Measurements from ENCODE around the gene GPR151. TPM values are rescaled to one million over a fixed set of nuclear protein-coding genes. Genes with fewer than 3 reads are reported as not detected.
A peak's percentile ranks its signal among the peaks of the same experiment; 100 is the strongest.
"Not testable (repeated sequence)": the region's sequence is repeated elsewhere in the genome, so short reads cannot be mapped to it uniquely, and the experiment has no call there.

GPR151 gene
- total RNA-seq = not detected in 2 replicates

- DNase-seq (ENCODE audit: low read depth) = no peak
- no peak for TF ChIP-seq CTCF (IDR thresholded peaks at IDR 0.05; ENCODE audit: insufficient read depth, low read length, severe bottlenecking)
- no peak for FAIRE-seq
Measured at GRCh38 chr5:146516151-146516475, at the start of gene GPR151. Gene GPR151 (minus strand): TSS chr5:146516190. CDS start chr5:146516113, 77 bp downstream.

GRCh38 chr5:146564007-146564762 lies 48.2 kb upstream of the GPR151 start:
- Histone ChIP-seq H3K36me3 (ENCODE audit: control insufficient read depth, insufficient read depth, low read length) (no peaks in the 10 kb centered on the region), H3K4me3 (ENCODE audit: low read depth, low read length) (no peak overlapping the region), H3K27me3 (ENCODE audit: control insufficient read depth, insufficient read depth, low read length) (no peaks in the 10 kb centered on the region)
- no peak for FAIRE-seq
- no peak for TF ChIP-seq CTCF (IDR thresholded peaks at IDR 0.05; ENCODE audit: insufficient read depth, low read length, severe bottlenecking)
- peak; percentile 50 for DNase-seq (ENCODE audit: low read depth)

More at GRCh38 chr5:146516151-146516475, at the start of gene GPR151:
- H3K27me3 ChIP-seq (ENCODE audit: control insufficient read depth, insufficient read depth, low read length) = no peaks in the 10 kb centered on the region
- no peak within 1 kb of the TSS for H3K4me3 ChIP-seq (ENCODE audit: low read depth, low read length)
- H3K36me3 ChIP-seq (ENCODE audit: control insufficient read depth, insufficient read depth, low read length) = peaks cover 1% of the 10 kb centered on the region

- Histone ChIP-seq H3K27me3 (ENCODE audit: control insufficient read depth, insufficient read depth, low read length) (no peaks in the 10 kb centered on the region), H3K36me3 (ENCODE audit: control insufficient read depth, insufficient read depth, low read length) (no peaks in the 10 kb centered on the region), H3K4me3 (ENCODE audit: low read depth, low read length) (no peak overlapping the region)
- no peak for FAIRE-seq
- TF ChIP-seq CTCF (IDR thresholded peaks at IDR 0.05; ENCODE audit: insufficient read depth, low read length, severe bottlenecking) = no peak
- DNase-seq (ENCODE audit: low read depth) = no peak
Measured at GRCh38 chr5:146562461-146562860, 46.5 kb upstream of the GPR151 start.

GRCh38 chr5:146561711-146562110 lies 45.7 kb upstream of the GPR151 start:
- H3K27me3 ChIP-seq (ENCODE audit: control insufficient read depth, insufficient read depth, low read length) = no peaks in the 10 kb centered on the region
- no peak for FAIRE-seq
- no peak for TF ChIP-seq CTCF (IDR thresholded peaks at IDR 0.05; ENCODE audit: insufficient read depth, low read length, severe bottlenecking)
- no peak for DNase-seq (ENCODE audit: low read depth)
- no peaks in the 10 kb centered on the region for H3K36me3 ChIP-seq (ENCODE audit: control insufficient read depth, insufficient read depth, low read length)
- no peak overlapping the region for H3K4me3 ChIP-seq (ENCODE audit: low read depth, low read length)

GRCh38 chr5:146560205-146560812 lies 44.3 kb upstream of the GPR151 start:
- DNase-seq (ENCODE audit: low read depth) (no peak), FAIRE-seq (no peak)
- Histone ChIP-seq H3K27me3 (ENCODE audit: control insufficient read depth, insufficient read depth, low read length) (no peaks in the 10 kb centered on the region), H3K4me3 (ENCODE audit: low read depth, low read length) (no peak overlapping the region), H3K36me3 (ENCODE audit: control insufficient read depth, insufficient read depth, low read length) (no peaks in the 10 kb centered on the region)
- no peak for TF ChIP-seq CTCF (IDR thresholded peaks at IDR 0.05; ENCODE audit: insufficient read depth, low read length, severe bottlenecking)

- H3K4me3 ChIP-seq (ENCODE audit: low read depth, low read length) = not testable (repeated sequence)
Measured at GRCh38 chr5:146556884-146557283, 40.9 kb upstream of the GPR151 start.

More at GRCh38 chr5:146556884-146557283, 40.9 kb upstream of the GPR151 start:
- not testable (repeated sequence) for DNase-seq (ENCODE audit: low read depth); FAIRE-seq; H3K27me3 ChIP-seq (ENCODE audit: control insufficient read depth, insufficient read depth, low read length); H3K36me3 ChIP-seq (ENCODE audit: control insufficient read depth, insufficient read depth, low read length)

Measured in bronchial epithelial cell (primary cell).